HG02973 (cell line): ENCODE results near the gene MYO1E.
"Not testable (repeated sequence)": the region's sequence is repeated elsewhere in the genome, so short reads cannot be mapped to it uniquely, and the experiment has no call there.

Source experiments
- ATAC-seq: cut with Tn5 transposase; IDR thresholded peaks from one replicate; pipeline ENCODE4 v1.9.1; 2021; ENCODE audit warnings: moderate library complexity; ENCODE audit not compliant: unreplicated experiment

MYO1E gene

DNA sequence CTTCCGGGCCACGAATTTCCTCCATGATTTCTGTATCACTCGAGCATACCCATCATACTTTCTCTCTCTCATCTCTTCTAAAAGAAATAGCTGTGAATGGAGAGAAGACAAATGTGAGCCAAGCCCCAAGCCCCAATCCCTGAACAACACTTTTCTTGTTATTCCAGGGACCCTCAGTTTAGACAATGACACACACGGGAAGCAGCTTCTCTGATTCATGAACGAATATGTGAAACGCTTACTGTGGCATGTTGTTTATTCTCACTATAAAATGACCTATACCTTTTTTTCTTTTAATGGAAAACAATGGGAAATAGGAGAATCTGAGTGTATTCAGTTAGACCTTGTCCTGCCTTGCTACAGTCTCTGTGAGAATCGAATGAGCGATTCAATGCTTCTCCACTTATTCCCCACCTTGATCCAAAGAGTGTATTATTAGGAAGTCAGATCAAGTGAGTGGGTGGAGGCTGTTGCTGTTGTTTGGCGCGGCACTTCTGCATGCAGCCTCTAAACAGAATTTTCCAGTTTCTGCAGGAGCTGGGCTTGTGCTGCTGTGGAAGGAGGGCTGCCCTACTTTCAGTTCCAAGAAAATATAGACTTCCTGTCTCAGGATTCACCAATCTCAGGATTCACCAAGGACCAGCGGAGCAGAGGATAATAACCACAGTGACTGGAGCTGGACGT lies 198.4 kb downstream of the MYO1E start:
- ATAC-seq = no peak

- ATAC-seq = no peak
Observed at GRCh38 chr15:59173194-59173593, 199.5 kb downstream of the MYO1E start.

GRCh38 chr15:59172289-59172901 lies 200.3 kb downstream of the MYO1E start:
- no peak for ATAC-seq

DNA sequence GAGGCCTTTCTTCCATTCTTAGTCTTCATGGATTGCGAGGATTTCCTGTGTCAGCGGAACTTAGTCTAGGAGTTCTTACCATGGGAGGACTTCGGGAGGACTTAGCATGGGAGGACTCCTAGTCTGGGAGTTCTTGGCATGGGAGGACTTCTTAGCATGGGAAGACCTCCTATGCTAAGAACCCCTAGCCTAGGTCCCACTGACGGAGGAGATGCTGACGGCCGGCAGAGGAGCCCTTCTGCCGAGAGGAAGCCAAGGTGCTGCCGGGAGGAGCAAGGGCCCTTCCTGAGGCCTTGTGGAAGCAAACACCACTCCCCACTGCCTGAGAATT lies 201.6 kb downstream of the MYO1E start:
- ATAC-seq = no peak

GRCh38 chr15:59170295-59171066 lies 202.2 kb downstream of the MYO1E start:
- no peak for ATAC-seq

DNA sequence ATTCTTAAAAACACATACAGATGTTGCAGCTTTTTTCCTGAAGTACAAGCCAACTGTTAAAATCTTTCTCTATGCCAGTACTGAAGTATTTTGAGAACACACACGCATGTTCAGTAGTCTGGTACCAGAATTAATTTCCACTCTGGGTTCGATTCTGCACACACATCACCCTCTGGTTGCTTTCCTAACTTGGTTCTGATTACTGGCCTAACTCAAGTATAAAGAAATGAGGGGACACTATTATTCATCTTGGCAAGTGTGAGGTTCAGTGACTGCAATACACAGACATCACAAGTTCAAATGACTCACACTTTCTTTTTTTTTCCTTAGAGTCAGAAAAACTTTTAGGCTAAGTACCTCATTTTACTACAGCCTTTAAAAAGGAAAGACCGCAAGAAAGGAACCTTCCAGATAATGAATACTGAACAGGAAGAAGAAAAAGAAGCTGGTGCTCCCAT lies 203.4 kb downstream of the MYO1E start:
- ATAC-seq = no peak

DNA sequence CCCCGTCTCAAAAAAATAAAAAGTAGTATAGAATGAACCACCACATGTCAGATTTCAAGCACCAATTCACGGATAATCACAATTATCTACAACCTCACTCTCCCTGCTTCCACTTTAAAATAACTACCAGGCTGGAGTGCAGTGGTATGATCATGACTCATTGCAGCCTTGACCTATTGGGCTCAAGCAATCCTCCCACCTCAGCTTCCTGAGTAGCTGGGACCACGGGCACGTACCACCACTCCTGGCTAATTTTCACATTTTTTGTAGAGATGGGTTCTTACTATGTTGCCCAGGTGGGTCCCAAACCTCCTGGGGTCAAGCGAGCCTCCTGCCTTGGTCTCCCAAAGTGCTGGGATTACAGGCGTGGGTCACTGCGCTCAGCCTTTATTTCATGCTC lies 204.1 kb downstream of the MYO1E start:
- no peak for ATAC-seq

- no peak for ATAC-seq
Observed at GRCh38 chr15:59166601-59167265, 205.9 kb downstream of the MYO1E start.

GRCh38 chr15:59166166-59166565 lies 206.5 kb downstream of the MYO1E start:
- ATAC-seq = no peak

DNA sequence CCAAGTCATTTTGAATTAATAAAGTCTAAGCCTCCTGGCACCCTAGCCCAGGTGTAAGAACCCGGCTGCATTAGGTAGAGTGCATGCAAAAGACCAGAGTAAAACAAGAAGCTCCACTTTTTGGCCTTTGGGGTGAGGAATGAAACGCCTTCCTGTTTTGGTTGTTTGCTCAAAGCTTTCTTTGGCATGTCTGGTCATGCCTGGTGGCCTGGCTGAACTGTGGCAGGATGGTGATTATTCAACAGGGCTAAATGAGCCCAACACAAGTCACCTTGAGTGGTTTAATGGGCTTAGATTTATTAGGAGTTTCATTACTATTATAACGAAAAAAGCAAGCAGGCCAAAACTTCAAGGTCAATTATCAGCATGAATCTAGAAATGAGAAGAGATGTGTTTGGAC lies 206.9 kb downstream of the MYO1E start:
- no peak for ATAC-seq

DNA sequence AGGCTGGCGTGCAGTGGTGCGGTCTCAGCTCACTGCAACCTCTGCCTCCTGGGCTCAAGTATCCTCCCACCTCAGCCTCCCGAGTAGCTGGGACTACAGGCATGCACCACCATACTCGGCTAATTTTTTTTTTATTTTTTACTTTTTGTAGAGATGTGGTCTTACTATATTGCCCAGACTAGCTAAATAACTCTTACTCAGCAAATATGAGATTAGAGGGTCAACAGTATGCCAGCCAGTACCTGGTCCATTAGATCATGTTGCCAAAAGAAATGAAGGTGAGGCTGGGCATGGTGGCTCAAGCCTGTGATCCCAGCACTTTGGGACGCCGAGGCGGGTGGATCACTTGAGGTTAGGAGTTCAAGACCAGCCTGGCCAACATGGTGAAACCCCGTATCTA lies 210.6 kb downstream of the MYO1E start:
- not testable (repeated sequence) for ATAC-seq

DNA sequence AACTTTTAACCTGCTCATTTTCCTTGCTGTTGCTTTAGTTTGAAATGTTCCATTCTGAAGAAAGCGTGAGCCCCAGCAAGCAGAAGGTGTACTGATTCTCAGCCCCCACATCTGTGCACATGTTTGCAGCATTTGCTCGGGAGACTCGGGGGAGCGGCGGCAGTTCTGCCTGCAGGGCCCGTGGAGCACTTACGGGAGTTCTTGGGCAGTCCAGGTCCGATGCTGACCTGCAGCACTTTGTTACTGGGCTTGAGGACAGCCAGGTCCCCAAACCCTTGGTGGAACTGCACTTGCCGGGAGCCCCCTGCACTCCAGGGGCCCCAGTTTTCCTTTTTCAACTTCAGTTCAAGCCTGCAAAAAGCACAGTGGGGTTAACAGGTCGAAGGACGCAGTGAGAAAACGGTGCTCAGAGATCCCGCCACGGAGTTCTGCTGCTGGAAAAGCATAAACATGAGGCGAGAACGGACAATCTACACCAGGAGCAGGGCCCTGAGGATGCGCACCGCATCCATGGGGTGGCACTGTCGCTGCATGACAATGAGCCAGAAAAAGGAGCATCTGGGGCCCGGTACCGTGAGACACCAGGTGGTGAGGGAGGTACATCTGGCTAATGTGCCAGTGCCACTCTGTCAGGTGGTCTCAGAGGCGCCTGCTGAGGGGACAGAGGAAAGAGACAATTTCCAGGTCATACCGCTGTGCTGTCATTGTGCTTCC lies 211.6 kb downstream of the MYO1E start:
- no peak for ATAC-seq

- no peak for ATAC-seq
Observed at GRCh38 chr15:59159210-59159609, 213.5 kb downstream of the MYO1E start.

DNA sequence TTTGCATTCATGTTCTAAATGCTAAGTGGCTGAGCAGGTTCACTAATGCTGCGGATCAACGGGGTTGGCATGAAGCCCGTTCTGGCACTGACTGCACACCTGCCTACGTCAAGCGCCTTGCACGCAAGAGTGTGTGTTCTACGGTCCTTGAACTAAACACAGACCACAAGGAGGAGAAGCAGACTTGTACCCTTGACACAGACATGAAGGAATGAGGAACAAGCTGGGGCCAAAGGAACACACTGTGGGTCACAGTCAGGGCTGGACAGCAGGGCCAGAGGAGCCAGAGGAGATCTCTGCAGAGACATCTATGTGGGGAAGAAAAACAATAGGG lies 214.0 kb downstream of the MYO1E start:
- no peak for ATAC-seq

GRCh38 chr15:59157840-59158700 lies 214.6 kb downstream of the MYO1E start:
- ATAC-seq = no peak

DNA sequence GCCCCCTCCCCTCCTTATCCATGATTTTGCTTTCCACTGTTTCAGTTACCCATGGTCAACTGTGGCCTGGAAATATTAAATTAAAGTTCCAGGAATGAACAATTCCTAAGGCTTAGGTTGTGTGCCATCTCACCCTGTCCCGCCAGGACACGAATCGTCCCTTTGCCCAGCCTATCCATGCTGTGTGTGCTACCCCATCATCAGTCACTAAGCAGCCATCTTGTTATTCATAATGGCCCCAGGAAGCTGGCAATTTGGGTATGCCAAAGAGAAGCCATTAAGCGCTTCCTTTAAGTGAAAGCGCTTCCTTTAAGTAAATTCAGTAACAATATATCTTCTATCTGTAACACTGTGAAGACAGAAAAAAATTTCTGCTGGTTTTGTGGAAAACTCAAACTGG lies 215.3 kb downstream of the MYO1E start:
- no peak for ATAC-seq

- no peak for ATAC-seq
Observed at GRCh38 chr15:59155431-59155830, 217.2 kb downstream of the MYO1E start.

- ATAC-seq = no peak
Observed at GRCh38 chr15:59154243-59154642, 218.4 kb downstream of the MYO1E start.

GRCh38 chr15:59153466-59153865 lies 219.2 kb downstream of the MYO1E start:
- ATAC-seq = no peak
